Keratinocyte (primary cell): ENCODE results near the gene RBFOX1. TPM values are rescaled to one million over a fixed set of nuclear protein-coding genes. Genes with fewer than 3 reads are reported as not detected.

Source experiments
- DNase-seq: peaks from one replicate; pipeline ENCODE4 v3.0.0-alpha.2; 2011; ENCODE audit warnings: low read depth, missing footprints, low spot score
- FAIRE-seq: peaks from 2 replicates; lab custom pipeline; 2011; peaks lifted over from hg19 to GRCh38; lab: Jason Lieb, UNC
- H2AFZ ChIP-seq: 2 replicates; pipeline ENCODE4 v1.6.0; 2012; ENCODE audit warnings: low read length, control low read depth, inconsistent platforms; ENCODE audit not compliant: control insufficient read depth
- H3K27ac ChIP-seq: 2 replicates; pipeline ENCODE4 v1.5.1; 2011; ENCODE audit warnings: low read length; ENCODE audit not compliant: control insufficient read depth, insufficient read depth
- H3K27me3 ChIP-seq: 3 replicates; pipeline ENCODE4 v1.6.0; 2011; ENCODE audit warnings: low read length; ENCODE audit not compliant: control insufficient read depth, insufficient read depth; ENCODE audit errors: extremely low read depth
- H3K36me3 ChIP-seq, 2 experiments: 2 replicates in 1 of 2; 3 replicates in 1 of 2; pipeline ENCODE4 v1.5.1; 2011; ENCODE audit warnings: low read length in 2 of 2, mild to moderate bottlenecking in 1 of 2; ENCODE audit not compliant: control insufficient read depth in 2 of 2, insufficient read depth in 2 of 2; ENCODE audit errors: extremely low read depth in 1 of 2
- H3K4me1 ChIP-seq: 3 replicates; pipeline ENCODE4 v1.5.1; 2011; ENCODE audit warnings: low read length; ENCODE audit not compliant: control insufficient read depth, insufficient read depth; ENCODE audit errors: extremely low read depth
- H3K4me2 ChIP-seq: 3 replicates; pipeline ENCODE4 v1.6.0; 2011; ENCODE audit warnings: low read depth, low read length; ENCODE audit not compliant: control insufficient read depth, insufficient read depth; ENCODE audit errors: extremely low read depth
- H3K4me3 ChIP-seq, 3 experiments: fragments of 200-600 bp in 1 of 3; sonication (generic) in 1 of 3; 2 replicates in 2 of 3; 3 replicates in 1 of 3; pipeline ENCODE4 v1.5.1; 2011 to 2016; ENCODE audit warnings: low read length in 3 of 3, mild to moderate bottlenecking in 3 of 3, control low read depth in 2 of 3, inconsistent platforms in 1 of 3, low read depth in 1 of 3, mixed read lengths in 1 of 3, mixed run types in 1 of 3, moderate library complexity in 1 of 3; ENCODE audit not compliant: control insufficient read depth in 2 of 3, insufficient read depth in 2 of 3; ENCODE audit errors: extremely low read depth in 1 of 3
- H3K79me2 ChIP-seq: 2 replicates; pipeline ENCODE4 v1.6.0; 2012; ENCODE audit warnings: low read length; ENCODE audit not compliant: control insufficient read depth, insufficient read depth
- H3K9ac ChIP-seq: 3 replicates; pipeline ENCODE4 v1.6.0; 2011; ENCODE audit warnings: low read length; ENCODE audit not compliant: control insufficient read depth, insufficient read depth; ENCODE audit errors: extremely low read depth
- H3K9me1 ChIP-seq: 3 replicates; pipeline ENCODE4 v1.6.0; 2011; ENCODE audit warnings: low read length; ENCODE audit not compliant: control insufficient read depth, insufficient read depth; ENCODE audit errors: extremely low read depth
- H3K9me3 ChIP-seq: 2 replicates; pipeline ENCODE4 v1.5.1; 2012; ENCODE audit warnings: low read depth, low read length; ENCODE audit not compliant: control insufficient read depth
- H4K20me1 ChIP-seq: 3 replicates; pipeline ENCODE4 v1.6.0; 2011; ENCODE audit warnings: low read length; ENCODE audit not compliant: control insufficient read depth, insufficient read depth; ENCODE audit errors: extremely low read depth
- CTCF ChIP-seq, 3 experiments: IDR thresholded peaks in 1 of 3; conservative IDR thresholded peaks in 1 of 3; optimal IDR thresholded peaks in 1 of 3; 2 replicates in 2 of 3; 3 replicates in 1 of 3; pipeline versions ENCODE3 to v1.5.1; 2011; ENCODE audit warnings: low read length in 3 of 3, mild to moderate bottlenecking in 3 of 3, moderate library complexity in 2 of 3, control low read depth in 1 of 3, inconsistent platforms in 1 of 3; ENCODE audit not compliant: insufficient read depth in 2 of 3; ENCODE audit errors: extremely low read depth in 1 of 3
- EZH2 ChIP-seq: IDR thresholded peaks from one replicate; pipeline ENCODE4 v1.6.1; 2012; ENCODE audit warnings: inconsistent platforms, mild to moderate bottlenecking, low read length, moderate library complexity
- dilution Hi-C: fragments of 300-500 bp; cut with MboI; formaldehyde crosslinking; loops from one replicate; pipeline ENCODE4 v1.7.0; 2020; ENCODE audit warnings: low sequenced_read_pairs; ENCODE audit not compliant: extremely low pct_ligation_motif_present
- polyA plus RNA-seq, 5 experiments: library from polyadenylated mRNA; depleted of rRNA in 3 of 5; stranded (reverse) in 3 of 5; stranded (forward) in 1 of 5; unstranded in 1 of 5; fragments of >200 nt; gene quantifications; 1 replicate in 1 of 5; 2 replicates in 3 of 5; 3 replicates in 1 of 5; pipeline versions ENCODE4 v1.2.1 to v1.2.3, GENCODE V29; 2011 to 2012; ENCODE audit warnings: missing spikeins in 2 of 5, low read depth in 1 of 5, low replicate concordance in 1 of 5

Gene RBFOX1
- polyA plus RNA-seq, 1 donor (not counting 4 experiments of a cell fraction or from before 2014, with no cell fraction given) = not detected

- dilution Hi-C loops = no loop called here
These were observed 47.1 kb upstream of the RBFOX1 start for GRCh38 chr16:7285520-7285919.

GRCh38 chr16:7289299-7289698 is 43.3 kb upstream of the RBFOX1 start:
- Histone ChIP-seq H3K27me3 (no peaks in the 10 kb centered on the region), H3K36me3 (no peaks in the 10 kb centered on the region), H3K79me2 (no peaks in the 10 kb centered on the region), H2AFZ (no peak overlapping the region), H3K4me3 (no peak overlapping the region), H3K4me2 (no peak overlapping the region), H3K9ac (no peak overlapping the region), H3K9me1 (no peaks in the 10 kb centered on the region), H3K9me3 (no peaks in the 10 kb centered on the region), H4K20me1 (no peaks in the 10 kb centered on the region), H3K4me1 (no peaks in the 10 kb centered on the region), H3K27ac (no peak overlapping the region)
- no peak for TF ChIP-seq CTCF (optimal IDR thresholded peaks at IDR 0.05 in 1 of 3, IDR thresholded peaks at IDR 0.05 in 1 of 3, conservative IDR thresholded peaks at IDR 0.05 in 1 of 3; ENCODE audit: extremely low read depth in 1 of 3, insufficient read depth in 2 of 3, low read length in 3 of 3)
- TF ChIP-seq EZH2 = no peak
- dilution Hi-C loops = no loop called here
- FAIRE-seq (no peak), DNase-seq (no peak)

More at GRCh38 chr16:7285520-7285919, 47.1 kb upstream of the RBFOX1 start:
- no peaks in the 10 kb centered on the region for H4K20me1 ChIP-seq
- DNase-seq (no peak), FAIRE-seq (no peak)
- no peak overlapping the region for H3K4me2 ChIP-seq
- no peaks in the 10 kb centered on the region for H3K36me3 ChIP-seq
- H3K4me3 ChIP-seq = no peak overlapping the region
- H3K4me1 ChIP-seq = no peaks in the 10 kb centered on the region
- no peaks in the 10 kb centered on the region for H3K9me1 ChIP-seq
- no peaks in the 10 kb centered on the region for H3K27me3 ChIP-seq
- H3K9me3 ChIP-seq = no peaks in the 10 kb centered on the region
- no peak overlapping the region for H3K27ac ChIP-seq
- no peak for TF ChIP-seq EZH2
- no peak overlapping the region for H2AFZ ChIP-seq
- H3K79me2 ChIP-seq = no peaks in the 10 kb centered on the region
- no peak overlapping the region for H3K9ac ChIP-seq

GRCh38 chr16:7290682-7291081 is 42.0 kb upstream of the RBFOX1 start:
- Histone ChIP-seq H4K20me1 (no peaks in the 10 kb centered on the region), H3K9me1 (no peaks in the 10 kb centered on the region), H3K9ac (no peak overlapping the region), H3K4me3 (no peak overlapping the region), H3K79me2 (no peaks in the 10 kb centered on the region), H3K27me3 (no peaks in the 10 kb centered on the region), H3K4me2 (no peak overlapping the region), H2AFZ (no peak overlapping the region), H3K4me1 (no peaks in the 10 kb centered on the region), H3K27ac (no peak overlapping the region), H3K36me3 (no peaks in the 10 kb centered on the region), H3K9me3 (no peaks in the 10 kb centered on the region)
- no peak for DNase-seq
- FAIRE-seq = no peak
- TF ChIP-seq EZH2 (no peak), CTCF (optimal IDR thresholded peaks at IDR 0.05 in 1 of 3, IDR thresholded peaks at IDR 0.05 in 1 of 3, conservative IDR thresholded peaks at IDR 0.05 in 1 of 3; ENCODE audit: extremely low read depth in 1 of 3, insufficient read depth in 2 of 3, low read length in 3 of 3) (no peak)
- dilution Hi-C loops = no loop called here
